Measurements from ENCODE around the gene PEF1.

DNA sequence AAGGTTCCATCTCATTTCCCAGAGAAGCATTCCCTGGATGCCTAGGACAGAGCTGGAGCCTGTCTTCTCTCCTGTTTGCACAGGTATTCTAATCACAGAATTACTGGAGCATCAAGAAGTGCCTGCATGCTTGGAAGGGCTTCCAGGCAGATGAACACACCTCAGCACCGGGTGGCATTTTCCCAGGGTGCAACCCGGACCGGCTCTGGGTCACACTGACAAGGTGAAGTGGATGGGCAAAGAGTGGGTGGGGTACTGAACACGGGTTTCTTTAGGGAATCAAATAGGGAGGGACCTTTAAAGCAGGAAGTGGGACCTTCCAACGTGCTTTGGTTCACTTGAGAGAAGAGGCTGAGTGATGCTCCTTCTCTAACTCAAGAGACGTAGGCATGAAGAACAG, 7.1 kb upstream of the PEF1 start:
- TF ChIP-seq, protein P1, sequence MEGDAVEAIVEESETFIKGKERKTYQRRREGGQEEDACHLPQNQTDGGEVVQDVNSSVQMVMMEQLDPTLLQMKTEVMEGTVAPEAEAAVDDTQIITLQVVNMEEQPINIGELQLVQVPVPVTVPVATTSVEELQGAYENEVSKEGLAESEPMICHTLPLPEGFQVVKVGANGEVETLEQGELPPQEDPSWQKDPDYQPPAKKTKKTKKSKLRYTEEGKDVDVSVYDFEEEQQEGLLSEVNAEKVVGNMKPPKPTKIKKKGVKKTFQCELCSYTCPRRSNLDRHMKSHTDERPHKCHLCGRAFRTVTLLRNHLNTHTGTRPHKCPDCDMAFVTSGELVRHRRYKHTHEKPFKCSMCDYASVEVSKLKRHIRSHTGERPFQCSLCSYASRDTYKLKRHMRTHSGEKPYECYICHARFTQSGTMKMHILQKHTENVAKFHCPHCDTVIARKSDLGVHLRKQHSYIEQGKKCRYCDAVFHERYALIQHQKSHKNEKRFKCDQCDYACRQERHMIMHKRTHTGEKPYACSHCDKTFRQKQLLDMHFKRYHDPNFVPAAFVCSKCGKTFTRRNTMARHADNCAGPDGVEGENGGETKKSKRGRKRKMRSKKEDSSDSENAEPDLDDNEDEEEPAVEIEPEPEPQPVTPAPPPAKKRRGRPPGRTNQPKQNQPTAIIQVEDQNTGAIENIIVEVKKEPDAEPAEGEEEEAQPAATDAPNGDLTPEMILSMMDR (IDR thresholded peaks at IDR 0.05), result no peak
- TF ChIP-seq ZFX (IDR thresholded peaks at IDR 0.05; ENCODE audit: borderline replicate concordance), result no peak

Data from 22Rv1 (cell line).